Measurements from ENCODE around the gene STAT3. TPM values are rescaled to one million over a fixed set of nuclear protein-coding genes. Genes with fewer than 3 reads are reported as not detected.
A peak's percentile ranks its signal among the peaks of the same experiment; 100 is the strongest.
"Not testable (repeated sequence)": the region's sequence is repeated elsewhere in the genome, so short reads cannot be mapped to it uniquely, and the experiment has no call there.

The STAT3 gene
- total RNA-seq, 4 donors from 2014 or later = 115 to 298 (median 171) TPM

DNA sequence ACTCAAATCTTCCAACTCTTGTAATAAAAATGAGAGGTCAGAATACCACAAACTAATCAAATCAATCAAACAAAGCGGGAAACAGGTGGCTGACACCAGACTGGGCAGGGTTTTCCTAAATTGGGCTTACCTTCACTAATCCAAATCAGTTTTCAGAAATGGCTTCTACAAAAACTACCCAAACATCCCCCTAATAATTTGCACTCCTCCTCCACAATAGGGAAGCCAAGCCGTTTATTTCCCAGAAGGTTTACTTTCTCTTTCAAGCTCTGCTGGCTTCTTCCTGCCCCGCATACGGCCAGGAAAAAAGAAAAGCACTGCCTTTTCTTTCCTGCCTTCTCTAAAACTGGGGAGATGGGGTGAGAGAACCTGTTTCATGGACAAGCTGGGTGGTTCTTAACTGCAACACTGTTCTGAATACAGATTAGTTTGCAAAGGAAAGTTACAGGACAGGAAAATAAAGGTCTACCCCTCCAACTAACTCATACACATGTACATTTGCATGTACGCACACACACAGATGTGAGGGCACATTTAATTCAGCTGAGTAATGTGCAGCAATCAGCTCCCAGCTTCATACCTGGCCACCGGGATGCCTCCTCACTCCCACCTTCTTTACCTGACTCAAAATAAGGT lies 9.2 kb downstream of the STAT3 start:
- DNase-seq = no peak
- no peaks in the 10 kb centered on the region for H3K4me1 ChIP-seq
- no peaks in the 10 kb centered on the region for H3K27me3 ChIP-seq
- intact Hi-C loops (cut with DNase I; ENCODE audit: low total_unique reads) = no loop called here
- peak overlapping the region; percentile 71 to 83 for H3K27ac ChIP-seq
- TF ChIP-seq, protein P1, sequence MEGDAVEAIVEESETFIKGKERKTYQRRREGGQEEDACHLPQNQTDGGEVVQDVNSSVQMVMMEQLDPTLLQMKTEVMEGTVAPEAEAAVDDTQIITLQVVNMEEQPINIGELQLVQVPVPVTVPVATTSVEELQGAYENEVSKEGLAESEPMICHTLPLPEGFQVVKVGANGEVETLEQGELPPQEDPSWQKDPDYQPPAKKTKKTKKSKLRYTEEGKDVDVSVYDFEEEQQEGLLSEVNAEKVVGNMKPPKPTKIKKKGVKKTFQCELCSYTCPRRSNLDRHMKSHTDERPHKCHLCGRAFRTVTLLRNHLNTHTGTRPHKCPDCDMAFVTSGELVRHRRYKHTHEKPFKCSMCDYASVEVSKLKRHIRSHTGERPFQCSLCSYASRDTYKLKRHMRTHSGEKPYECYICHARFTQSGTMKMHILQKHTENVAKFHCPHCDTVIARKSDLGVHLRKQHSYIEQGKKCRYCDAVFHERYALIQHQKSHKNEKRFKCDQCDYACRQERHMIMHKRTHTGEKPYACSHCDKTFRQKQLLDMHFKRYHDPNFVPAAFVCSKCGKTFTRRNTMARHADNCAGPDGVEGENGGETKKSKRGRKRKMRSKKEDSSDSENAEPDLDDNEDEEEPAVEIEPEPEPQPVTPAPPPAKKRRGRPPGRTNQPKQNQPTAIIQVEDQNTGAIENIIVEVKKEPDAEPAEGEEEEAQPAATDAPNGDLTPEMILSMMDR (IDR thresholded peaks at IDR 0.05) = no peak
- TF ChIP-seq POLR2A (IDR thresholded peaks at IDR 0.05) = no peak
- no peaks in the 10 kb centered on the region for H3K36me3 ChIP-seq
- H3K4me3 ChIP-seq = peak overlapping the region; percentile 17 to 24
- H3K9me3 ChIP-seq = no peaks in the 10 kb centered on the region

DNA sequence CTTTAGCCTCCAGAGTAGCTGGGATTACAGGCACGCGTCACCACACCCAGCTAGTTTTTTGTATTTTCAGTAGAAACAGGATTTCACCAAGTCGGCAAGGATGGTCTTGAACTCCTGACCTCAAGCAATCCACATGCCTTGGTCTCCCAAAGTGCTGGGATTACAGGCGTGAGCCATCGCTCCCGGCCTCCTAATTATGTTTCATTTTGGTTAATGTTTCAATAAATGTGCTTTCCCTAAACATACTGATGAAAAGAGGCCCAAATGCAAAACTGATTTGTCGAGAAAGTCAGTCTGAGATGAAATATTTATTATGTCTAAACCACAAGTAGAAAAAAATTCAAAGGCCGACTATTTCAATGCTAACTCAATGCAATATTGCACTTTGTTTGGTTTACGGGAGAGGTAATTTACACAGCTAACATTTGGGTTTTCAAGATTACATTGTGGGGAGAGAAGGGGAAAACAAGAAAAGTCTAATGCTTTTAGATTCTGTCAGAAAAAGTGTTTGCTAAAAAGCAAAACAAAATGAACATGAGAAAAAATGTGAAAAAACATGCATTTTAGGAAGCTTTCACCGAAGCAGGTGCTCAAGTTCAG lies 9.8 kb downstream of the STAT3 start:
- peak overlapping the region; percentile 71 to 83 for H3K27ac ChIP-seq
- H3K27me3 ChIP-seq = no peaks in the 10 kb centered on the region
- H3K4me3 ChIP-seq = peak overlapping the region; percentile 17 to 24
- TF ChIP-seq, protein P1 (IDR thresholded peaks at IDR 0.05) = no peak
- TF ChIP-seq POLR2A (IDR thresholded peaks at IDR 0.05) = no peak
- H3K36me3 ChIP-seq = no peaks in the 10 kb centered on the region
- H3K4me1 ChIP-seq = no peaks in the 10 kb centered on the region
- DNase-seq = no peak
- intact Hi-C loops (cut with DNase I; ENCODE audit: low total_unique reads) = no loop called here
- H3K9me3 ChIP-seq = no peaks in the 10 kb centered on the region

DNA sequence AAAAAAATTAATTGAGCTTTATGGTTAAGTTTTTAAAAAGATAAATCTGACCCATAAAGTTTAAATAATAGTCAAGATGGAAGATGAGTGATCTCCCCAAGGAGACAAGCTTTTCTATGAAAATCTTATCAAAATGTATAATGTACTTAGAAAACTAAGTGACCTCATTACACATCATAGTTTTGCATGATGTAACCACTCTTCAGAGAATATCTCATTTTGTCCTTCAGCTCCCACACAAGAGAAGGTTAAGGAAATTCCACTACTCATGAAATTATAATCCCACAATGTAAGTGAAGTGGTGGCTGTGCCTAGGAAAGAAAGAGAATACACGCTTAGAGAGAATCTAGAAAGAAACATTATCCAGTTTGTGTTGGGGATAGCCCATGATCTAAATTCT lies 14.3 kb downstream of the STAT3 start:
- Histone ChIP-seq H3K27me3 (no peaks in the 10 kb centered on the region), H3K36me3 (no peaks in the 10 kb centered on the region), H3K4me3 (no peak overlapping the region), H3K4me1 (no peaks in the 10 kb centered on the region), H3K27ac (no peak overlapping the region), H3K9me3 (no peaks in the 10 kb centered on the region)
- DNase-seq = no peak
- TF ChIP-seq, protein P1 (IDR thresholded peaks at IDR 0.05) = no peak
- no peak for TF ChIP-seq POLR2A (IDR thresholded peaks at IDR 0.05)
- intact Hi-C loops (cut with DNase I; ENCODE audit: low total_unique reads) = no loop called here

DNA sequence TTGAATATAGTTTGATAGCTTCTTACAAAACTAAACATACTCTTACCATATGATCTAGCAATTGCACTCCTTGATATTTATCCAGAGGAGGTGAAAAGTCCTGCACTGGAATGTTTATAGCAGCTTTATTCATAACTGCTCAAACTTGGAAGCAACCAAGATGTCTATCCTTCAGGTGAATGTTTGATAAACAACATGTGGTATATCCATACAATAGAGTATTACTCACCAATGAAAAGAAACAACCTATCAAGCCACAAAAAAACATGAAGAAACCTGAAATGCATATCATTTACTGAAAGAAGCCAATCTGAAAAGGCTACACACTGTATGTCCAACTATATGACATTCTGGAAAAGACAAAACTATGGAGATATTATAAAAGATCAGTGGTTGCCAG lies 16.1 kb downstream of the STAT3 start:
- no peaks in the 10 kb centered on the region for H3K27me3 ChIP-seq
- no peak overlapping the region for H3K4me3 ChIP-seq
- no peaks in the 10 kb centered on the region for H3K36me3 ChIP-seq
- intact Hi-C loops (cut with DNase I; ENCODE audit: low total_unique reads) = no loop called here
- peaks cover 0 to 5% of the 10 kb centered on the region in 2 donors for H3K4me1 ChIP-seq
- H3K9me3 ChIP-seq = no peaks in the 10 kb centered on the region
- no peak for DNase-seq
- H3K27ac ChIP-seq = no peak overlapping the region
- no peak for TF ChIP-seq POLR2A (IDR thresholded peaks at IDR 0.05)
- TF ChIP-seq, protein P1 (IDR thresholded peaks at IDR 0.05) = no peak

DNA sequence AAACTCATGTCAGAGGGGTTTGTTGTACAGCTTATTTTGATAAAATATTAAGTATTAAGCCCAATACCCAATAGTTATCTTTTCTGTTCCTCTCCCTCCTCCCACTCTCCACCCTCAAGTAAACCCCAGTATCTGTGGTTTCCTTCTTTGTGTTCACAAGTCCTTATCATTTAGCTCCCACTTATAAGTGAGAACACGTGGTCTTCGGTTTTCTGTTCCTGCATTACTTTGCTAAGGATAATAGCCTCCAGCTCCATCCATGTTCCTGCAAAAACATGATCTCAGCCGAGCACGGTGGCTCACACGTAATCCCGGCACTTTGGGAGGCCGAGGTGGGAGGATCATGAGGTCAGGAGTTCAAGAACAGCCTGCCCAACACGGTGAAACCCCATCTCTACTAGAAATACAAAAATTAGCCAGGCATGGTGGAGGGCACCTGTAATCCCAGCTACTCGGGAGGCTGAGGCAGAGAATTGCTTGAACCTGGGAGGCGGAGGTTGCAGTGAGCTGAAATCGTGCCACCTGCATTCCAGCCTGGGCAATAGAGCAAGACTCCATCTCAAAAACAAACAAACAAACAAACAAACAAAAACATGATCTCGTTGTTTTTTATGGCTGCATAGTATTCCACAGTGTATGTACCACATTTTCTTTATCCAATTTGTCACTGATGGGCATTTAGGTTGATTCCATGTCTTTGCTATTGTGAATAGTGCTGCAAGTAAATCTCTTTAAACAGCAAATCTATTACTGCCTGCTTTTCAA lies 19.3 kb downstream of the STAT3 start:
- H3K27me3 ChIP-seq; intact Hi-C loops (cut with DNase I; ENCODE audit: low total_unique reads); DNase-seq; H3K4me1 ChIP-seq; H3K9me3 ChIP-seq; H3K4me3 ChIP-seq; H3K36me3 ChIP-seq; H3K27ac ChIP-seq: not testable (repeated sequence)

DNA sequence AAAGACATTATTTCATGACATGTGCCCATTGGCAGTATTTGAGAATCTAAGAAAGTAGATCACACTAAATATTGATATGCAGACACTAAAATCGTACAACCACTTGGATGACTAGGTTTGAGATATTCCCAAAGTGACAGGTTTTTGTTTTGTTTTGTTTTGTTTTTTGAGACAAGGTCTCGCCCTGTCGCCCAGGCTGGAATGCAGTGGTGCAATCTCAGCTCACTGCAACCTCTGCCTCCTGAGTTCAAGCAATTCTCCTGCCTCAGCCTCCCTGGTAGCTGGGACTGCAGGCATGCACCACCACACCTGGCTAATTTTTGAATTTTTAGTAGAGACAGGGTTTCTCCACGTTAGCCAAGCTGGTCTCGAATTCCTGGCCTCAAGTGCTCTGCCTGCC lies 19.9 kb downstream of the STAT3 start:
- H3K36me3 ChIP-seq; H3K4me3 ChIP-seq; H3K27me3 ChIP-seq; H3K27ac ChIP-seq; H3K9me3 ChIP-seq; DNase-seq; H3K4me1 ChIP-seq; intact Hi-C loops (cut with DNase I; ENCODE audit: low total_unique reads): not testable (repeated sequence)

DNA sequence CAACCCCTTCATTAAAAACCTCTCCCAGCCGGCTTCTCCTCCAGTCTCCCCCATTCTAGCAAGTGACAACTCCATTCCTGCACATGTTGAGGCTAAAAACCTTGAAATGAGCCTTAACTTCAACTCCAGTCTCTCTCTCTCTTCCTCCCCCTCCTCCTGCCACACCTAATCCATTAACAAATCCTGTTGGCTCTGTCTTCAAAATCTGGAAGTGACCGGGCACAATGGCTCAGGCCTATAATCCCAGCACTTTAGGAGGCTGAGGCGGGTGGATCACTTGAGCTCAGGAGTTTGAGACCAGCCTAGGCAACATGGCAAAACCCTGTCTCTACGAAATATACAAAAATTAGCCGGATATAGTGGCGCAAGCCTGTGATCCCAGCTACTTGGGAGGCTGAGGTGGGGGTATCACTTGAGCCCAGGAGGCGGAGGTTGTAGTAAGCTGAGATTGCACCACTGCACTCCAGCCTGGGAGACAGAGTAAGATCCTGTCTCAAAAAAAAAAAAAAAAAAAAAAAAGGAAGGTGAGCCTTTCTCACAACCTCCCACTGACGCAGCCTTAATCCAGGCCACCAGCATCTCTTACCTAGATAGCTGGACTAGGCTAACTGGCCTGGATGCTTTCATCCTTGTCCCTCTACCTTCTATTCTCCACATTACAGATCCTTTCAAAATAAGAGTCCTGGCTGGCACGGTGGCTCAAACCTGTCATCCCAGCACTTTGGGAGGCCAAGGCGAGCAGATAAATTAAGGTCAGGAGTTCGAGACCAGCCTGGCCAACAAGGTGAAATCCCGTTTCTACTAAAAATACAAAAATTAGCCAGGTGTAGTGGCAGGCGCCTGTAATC lies 21.8 kb downstream of the STAT3 start:
- H3K36me3 ChIP-seq; H3K27me3 ChIP-seq; DNase-seq; H3K4me1 ChIP-seq; H3K4me3 ChIP-seq; intact Hi-C loops (cut with DNase I; ENCODE audit: low total_unique reads); H3K27ac ChIP-seq; H3K9me3 ChIP-seq: not testable (repeated sequence)
